Right atrium auricular region (tissue), 2 donors: ENCODE results near the gene TNF. TPM values are rescaled to one million over a fixed set of nuclear protein-coding genes. Genes with fewer than 3 reads are reported as not detected.

Source experiments
- DNase-seq: peaks from one replicate; pipeline ENCODE4 v3.0.0-alpha.2; 2019; ENCODE audit warnings: low spot score
- H3K27ac ChIP-seq, 2 donors: fragments of 200-600 bp; sonication (generic); 1 replicate in 1 of 2; 2 replicates in 1 of 2; pipeline ENCODE4 v1.5.1; 2016 to 2019
- H3K27me3 ChIP-seq, 2 donors: fragments of 200-600 bp; sonication (generic); one replicate each; pipeline versions ENCODE4 v1.5.1 to v1.6.0; 2017 to 2019
- H3K36me3 ChIP-seq: fragments of 200-600 bp; sonication (generic); one replicate; pipeline ENCODE4 v1.5.1; 2016
- H3K4me1 ChIP-seq, 2 donors: fragments of 200-600 bp; sonication (generic); one replicate each; pipeline versions ENCODE4 v1.5.1 to v1.6.0; 2017 to 2019
- H3K4me3 ChIP-seq, 2 donors: fragments of 200-600 bp; sonication (generic); 1 replicate in 1 of 2; 2 replicates in 1 of 2; pipeline ENCODE4 v1.5.1; 2017 to 2019; ENCODE audit warnings: mild to moderate bottlenecking in 1 of 2, moderate library complexity in 1 of 2
- H3K9me3 ChIP-seq, 2 donors: fragments of 200-600 bp; sonication (generic); one replicate each; pipeline ENCODE4 v1.5.1; 2019
- CTCF ChIP-seq, 2 donors: fragments of 200-600 bp; sonication (generic); IDR thresholded peaks; one replicate each; pipeline ENCODE4 v1.5.1; 2019; ENCODE audit warnings: antibody characterized with exemption in 2 of 2
- total RNA-seq, 2 donors: library from RNA; depleted of rRNA; stranded (reverse); fragments of >200 nt; gene quantifications; one replicate each; pipeline ENCODE4 v1.1.0, GENCODE V29; 2016

The TNF gene
- total RNA-seq, 2 donors from 2014 or later, result 0.51 TPM; not detected in 1

- no peaks in the 10 kb centered on the region for H3K9me3 ChIP-seq
- no peaks in the 10 kb centered on the region for H3K27me3 ChIP-seq
- peaks cover 63% of the 10 kb centered on the region for H3K36me3 ChIP-seq
- H3K4me3 ChIP-seq, result no peak overlapping the region
- no peak for TF ChIP-seq CTCF (IDR thresholded peaks at IDR 0.05)
- no peaks in the 10 kb centered on the region for H3K4me1 ChIP-seq
- no peak for DNase-seq
- no peak overlapping the region for H3K27ac ChIP-seq
Measured at GRCh38 chr6:31530659-31531058, 44.7 kb upstream of the TNF start.

- Histone ChIP-seq H3K36me3 (peaks cover 68% of the 10 kb centered on the region), H3K27me3 (no peaks in the 10 kb centered on the region), H3K27ac (no peak overlapping the region), H3K4me1 (no peaks in the 10 kb centered on the region), H3K9me3 (no peaks in the 10 kb centered on the region), H3K4me3 (no peak overlapping the region)
- TF ChIP-seq CTCF (IDR thresholded peaks at IDR 0.05), result no peak
- no peak for DNase-seq
Measured at GRCh38 chr6:31531162-31531561, 44.2 kb upstream of the TNF start.

- no peaks in the 10 kb centered on the region for H3K9me3 ChIP-seq
- no peaks in the 10 kb centered on the region for H3K27me3 ChIP-seq
- no peaks in the 10 kb centered on the region for H3K4me1 ChIP-seq
- TF ChIP-seq CTCF (IDR thresholded peaks at IDR 0.05), result no peak
- DNase-seq, result no peak
- no peak overlapping the region for H3K4me3 ChIP-seq
- H3K36me3 ChIP-seq, result peaks cover 76% of the 10 kb centered on the region
- peak overlapping the region in 1 of 2 donors; percentile 21 for H3K27ac ChIP-seq
Measured at GRCh38 chr6:31531771-31532643, 43.4 kb upstream of the TNF start.

GRCh38 chr6:31532644-31533454, 42.5 kb upstream of the TNF start:
- Histone ChIP-seq H3K4me3 (no peak overlapping the region), H3K27me3 (no peaks in the 10 kb centered on the region), H3K36me3 (peaks cover 85% of the 10 kb centered on the region), H3K27ac (peak overlapping the region in 1 of 2 donors; percentile 21), H3K4me1 (no peaks in the 10 kb centered on the region), H3K9me3 (no peaks in the 10 kb centered on the region)
- DNase-seq, result no peak
- TF ChIP-seq CTCF (IDR thresholded peaks at IDR 0.05), result no peak

GRCh38 chr6:31533455-31533841, 41.9 kb upstream of the TNF start:
- no peaks in the 10 kb centered on the region for H3K9me3 ChIP-seq
- peaks cover 89% of the 10 kb centered on the region for H3K36me3 ChIP-seq
- H3K27me3 ChIP-seq, result no peaks in the 10 kb centered on the region
- no peak for TF ChIP-seq CTCF (IDR thresholded peaks at IDR 0.05)
- no peak overlapping the region for H3K27ac ChIP-seq
- no peak overlapping the region for H3K4me3 ChIP-seq
- H3K4me1 ChIP-seq, result peaks cover 0 to 3% of the 10 kb centered on the region in 2 donors
- no peak for DNase-seq
